ENCODE results near the gene FKRP. TPM values are rescaled to one million over a fixed set of nuclear protein-coding genes. Genes with fewer than 3 reads are reported as not detected.

The FKRP gene
- total and polyA plus RNA-seq, 8 donors, result 6.0 to 76.3 (median 9.7) TPM

- no peak for DNase-seq
Observed at GRCh38 chr19:46742926-46743480, 2.9 kb upstream of the FKRP start.

DNA sequence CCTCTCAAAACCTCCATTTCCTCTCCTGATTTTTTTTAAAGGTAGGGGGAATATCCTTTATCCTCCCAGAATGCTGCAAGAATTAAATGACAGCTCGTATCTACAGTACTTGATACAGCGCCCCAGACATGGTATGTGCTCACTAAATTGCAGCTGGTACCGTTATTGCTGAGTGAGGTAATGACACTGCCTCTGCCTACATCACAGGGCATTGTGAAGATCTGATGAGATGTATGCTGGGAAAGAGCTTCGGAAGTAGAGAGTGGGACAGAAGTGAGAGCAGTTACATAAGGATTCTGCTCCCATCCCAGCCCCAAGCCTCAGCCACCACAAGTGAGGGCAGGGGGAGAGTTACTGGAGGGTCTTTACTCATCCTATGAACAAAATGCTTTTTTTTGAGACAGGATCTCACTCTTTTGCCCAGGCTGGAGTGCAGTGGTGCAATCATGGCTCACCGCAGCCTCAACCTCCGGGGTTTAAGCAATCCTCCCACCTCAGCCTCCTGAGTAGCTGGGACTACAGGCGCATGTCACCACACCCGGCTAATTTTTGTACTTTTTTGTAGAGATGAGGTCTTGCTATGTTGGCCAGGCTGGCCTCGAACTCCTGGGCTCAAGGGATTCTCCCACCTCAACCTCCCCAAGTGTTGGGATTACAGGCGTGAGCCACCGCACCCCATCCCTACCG lies 1.7 kb upstream of the FKRP start:
- DNase-seq, result no peak
- peaks cover 0 to 34% (median 14%) of the 10 kb centered on the region in 4 donors for H3K36me3 ChIP-seq
- no peaks in the 10 kb centered on the region for H3K9me3 ChIP-seq
- H3K27me3 ChIP-seq, result no peaks in the 10 kb centered on the region
- WGBS, 5 donors, result 77 to 89% (median 84%) methylated on average over 12 of the region's 12 CpGs
- H3K4me1 ChIP-seq, result peaks cover 40 to 83% (median 65%) of the 10 kb centered on the region in 4 donors
- peak overlapping the region in 2 of 4 donors; percentile 95 to 97 for H3K4me3 ChIP-seq
- intact Hi-C loops (cut with DNase I; ENCODE audit: low total_unique reads), result no loop called here
- no peak for TF ChIP-seq POLR2A (IDR thresholded peaks at IDR 0.05)
- H3K27ac ChIP-seq, result no peak overlapping the region

More at GRCh38 chr19:46742926-46743480, 2.9 kb upstream of the FKRP start:
- TF ChIP-seq, protein P1, sequence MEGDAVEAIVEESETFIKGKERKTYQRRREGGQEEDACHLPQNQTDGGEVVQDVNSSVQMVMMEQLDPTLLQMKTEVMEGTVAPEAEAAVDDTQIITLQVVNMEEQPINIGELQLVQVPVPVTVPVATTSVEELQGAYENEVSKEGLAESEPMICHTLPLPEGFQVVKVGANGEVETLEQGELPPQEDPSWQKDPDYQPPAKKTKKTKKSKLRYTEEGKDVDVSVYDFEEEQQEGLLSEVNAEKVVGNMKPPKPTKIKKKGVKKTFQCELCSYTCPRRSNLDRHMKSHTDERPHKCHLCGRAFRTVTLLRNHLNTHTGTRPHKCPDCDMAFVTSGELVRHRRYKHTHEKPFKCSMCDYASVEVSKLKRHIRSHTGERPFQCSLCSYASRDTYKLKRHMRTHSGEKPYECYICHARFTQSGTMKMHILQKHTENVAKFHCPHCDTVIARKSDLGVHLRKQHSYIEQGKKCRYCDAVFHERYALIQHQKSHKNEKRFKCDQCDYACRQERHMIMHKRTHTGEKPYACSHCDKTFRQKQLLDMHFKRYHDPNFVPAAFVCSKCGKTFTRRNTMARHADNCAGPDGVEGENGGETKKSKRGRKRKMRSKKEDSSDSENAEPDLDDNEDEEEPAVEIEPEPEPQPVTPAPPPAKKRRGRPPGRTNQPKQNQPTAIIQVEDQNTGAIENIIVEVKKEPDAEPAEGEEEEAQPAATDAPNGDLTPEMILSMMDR (IDR thresholded peaks at IDR 0.05), result no peak
- TF ChIP-seq EP300 (IDR thresholded peaks at IDR 0.05), result no peak
- no peak for TF ChIP-seq POLR2AphosphoS5 (IDR thresholded peaks at IDR 0.05)
- no peak for TF ChIP-seq POLR2A (IDR thresholded peaks at IDR 0.05)
- H3K36me3 ChIP-seq, result peaks cover 3 to 34% (median 22%) of the 10 kb centered on the region in 4 donors
- H3K4me1 ChIP-seq, result peaks cover 40 to 85% (median 73%) of the 10 kb centered on the region in 4 donors
- H3K9me3 ChIP-seq, result no peaks in the 10 kb centered on the region
- no peaks in the 10 kb centered on the region for H3K27me3 ChIP-seq
- intact Hi-C loops (cut with DNase I; ENCODE audit: low total_unique reads), result no loop called here
- no peak overlapping the region for H3K4me3 ChIP-seq
- H3K27ac ChIP-seq, result no peak overlapping the region
- WGBS, 5 donors, result 57 to 74% (median 59%) methylated on average over 4 of the region's 4 CpGs

GRCh38 chr19:46745030-46745429 lies 827 bp upstream of the FKRP start:
- intact Hi-C loops (cut with DNase I; ENCODE audit: low total_unique reads), result no loop called here
- Histone ChIP-seq H3K4me3 (peak overlapping the region; percentile 95 to 99 (median 98)), H3K27ac (peak overlapping the region in 2 of 5 donors; percentile 94 to 95), H3K36me3 (peaks cover 0 to 35% (median 13%) of the 10 kb centered on the region in 4 donors), H3K4me1 (peaks cover 40 to 78% (median 60%) of the 10 kb centered on the region in 4 donors), H3K27me3 (no peaks in the 10 kb centered on the region), H3K9me3 (no peaks in the 10 kb centered on the region)
- DNase-seq, result no peak
- TF ChIP-seq EP300 (IDR thresholded peaks at IDR 0.05) (no peak), POLR2AphosphoS5 (IDR thresholded peaks at IDR 0.05) (no peak), POLR2A (IDR thresholded peaks at IDR 0.05) (no peak)
- TF ChIP-seq, protein P1 (IDR thresholded peaks at IDR 0.05), result no peak
- WGBS, 5 donors, result 11 to 25% (median 18%) methylated on average over 8 of the region's 8 CpGs

DNA sequence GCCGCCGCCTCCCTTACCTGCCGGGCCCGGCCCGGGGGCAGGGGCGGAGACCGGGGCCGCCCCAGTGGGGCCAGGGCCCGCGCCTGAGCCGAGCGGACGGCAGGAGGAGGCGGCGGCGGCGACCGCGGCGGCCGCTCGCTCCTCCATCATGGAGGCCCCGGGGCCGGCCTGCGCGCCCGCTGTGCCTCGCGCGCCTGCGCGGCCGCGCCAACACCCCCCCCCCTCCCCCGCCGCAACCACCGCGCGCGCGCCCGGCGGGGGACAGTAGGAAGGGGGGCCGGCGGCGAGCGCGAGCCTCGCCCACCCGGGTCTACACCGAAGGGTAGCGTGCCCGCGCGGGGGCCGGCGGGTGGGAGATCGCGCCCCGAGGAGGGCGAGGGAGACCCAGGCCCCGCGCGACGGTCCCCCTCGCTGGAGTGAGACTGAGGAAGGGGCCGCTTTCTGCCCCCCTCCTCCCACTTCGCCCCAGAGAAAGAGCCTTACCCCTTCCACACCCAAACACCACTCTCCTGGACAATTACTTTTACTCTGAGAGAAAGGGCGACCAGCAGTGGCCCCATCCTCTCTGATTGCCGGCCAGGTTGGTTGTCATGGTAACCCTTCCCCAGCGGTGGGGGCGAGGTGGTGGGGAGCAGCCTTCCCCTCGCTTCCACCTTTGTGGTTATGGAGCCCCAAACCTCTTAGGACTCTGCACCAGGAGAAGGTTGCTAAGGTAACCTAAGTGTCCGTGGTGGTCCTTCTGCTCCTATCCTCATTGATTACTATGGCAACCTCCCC lies 612 bp downstream of the FKRP start, which contains the start of gene STRN4:
Gene STRN4, minus strand, starts transcription at position 170 of the 777 bp plus-strand sequence. Its CDS starts 20 bp downstream, at position 150.
- peak; percentile 67 to 84 for DNase-seq
- H3K36me3 ChIP-seq, result peaks cover 4 to 39% (median 23%) of the 10 kb centered on the region in 4 donors
- peak within 1 kb of the TSS; percentile 87 to 95 (median 89) for H3K27ac ChIP-seq
- H3K4me3 ChIP-seq, result peak within 1 kb of the TSS; percentile 95 to 99 (median 98)
- WGBS, 5 donors, result 0 to 8% (median 1%) methylated on average over 7 to 65 of the region's 74 CpGs
- TF ChIP-seq EP300 (IDR thresholded peaks at IDR 0.05) (no peak), POLR2A (IDR thresholded peaks at IDR 0.05) (no peak), POLR2AphosphoS5 (IDR thresholded peaks at IDR 0.05) (no peak)
- TF ChIP-seq, protein P1 (IDR thresholded peaks at IDR 0.05), result no peak
- H3K27me3 ChIP-seq, result no peaks in the 10 kb centered on the region
- intact Hi-C loops (cut with DNase I; ENCODE audit: low total_unique reads), result no loop called here
- H3K9me3 ChIP-seq, result no peaks in the 10 kb centered on the region
- H3K4me1 ChIP-seq, result peaks cover 30 to 67% (median 49%) of the 10 kb centered on the region in 4 donors

Measured in stomach (tissue), 9 donors.